ENCODE measurements around the gene PHYHIPL.

PHYHIPL gene

DNA sequence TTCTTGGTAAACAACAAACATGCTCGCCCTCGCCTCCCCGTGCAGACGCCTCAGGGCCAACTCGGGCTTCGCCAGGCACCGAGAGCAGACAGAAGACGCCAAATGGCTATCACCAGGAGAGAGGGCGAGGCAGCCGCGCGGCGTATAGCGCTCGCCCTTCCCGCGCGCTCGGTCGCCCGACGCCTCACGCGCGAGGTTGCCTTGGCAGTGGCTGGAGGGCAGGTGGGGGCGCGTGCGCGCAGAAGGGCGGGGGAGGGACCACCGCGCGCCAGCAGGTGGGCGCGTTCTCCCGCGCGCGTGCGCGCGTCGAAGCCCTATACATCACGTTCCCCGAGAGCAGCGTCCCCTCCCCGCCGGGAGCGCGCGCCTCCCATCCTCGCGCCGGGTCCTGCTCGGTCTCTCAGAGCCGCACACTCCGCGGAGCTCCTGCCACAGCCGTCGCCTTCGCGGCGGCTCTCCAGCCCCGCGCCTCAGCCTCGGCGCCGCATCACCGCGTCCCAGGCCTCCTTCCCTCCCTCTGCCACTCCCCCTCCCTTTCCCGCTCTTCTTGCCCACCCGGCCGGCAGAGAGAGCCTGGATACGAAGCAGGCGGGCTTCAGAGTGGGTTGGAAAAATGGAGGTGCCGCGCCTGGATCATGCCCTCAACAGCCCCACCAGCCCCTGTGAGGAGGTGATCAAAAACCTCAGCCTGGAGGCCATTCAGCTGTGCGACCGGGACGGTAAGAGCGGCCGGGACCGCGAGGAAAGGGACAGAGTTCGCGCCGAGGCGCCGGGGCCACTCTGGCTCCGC, at the start of gene PHYHIPL:
Gene PHYHIPL, plus strand, starts transcription at position 403 of the 790 bp plus-strand sequence. Its CDS starts 211 bp downstream, at position 614.
- DNase-seq: peak; percentile 2

DNA sequence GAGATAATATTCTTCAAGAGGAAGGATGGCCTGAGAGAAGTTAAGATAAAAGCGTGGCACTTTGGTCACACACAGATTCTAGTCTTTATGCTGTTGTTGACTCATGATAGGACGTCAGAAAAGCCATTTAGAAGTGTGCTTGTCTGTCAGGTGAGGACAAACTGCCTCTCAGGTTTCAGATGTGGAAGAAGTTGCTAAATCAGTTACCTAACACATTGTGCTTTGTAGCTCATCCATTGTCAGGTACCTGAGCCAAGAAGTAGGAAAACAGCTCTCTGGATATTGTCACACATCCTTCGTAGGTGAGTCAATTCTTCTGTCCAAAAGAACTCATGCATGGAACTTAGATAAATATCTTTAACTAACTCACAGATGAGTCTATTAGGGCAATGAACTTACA, 49.5 kb upstream of the PHYHIPL start:
- no peak for DNase-seq

DNA sequence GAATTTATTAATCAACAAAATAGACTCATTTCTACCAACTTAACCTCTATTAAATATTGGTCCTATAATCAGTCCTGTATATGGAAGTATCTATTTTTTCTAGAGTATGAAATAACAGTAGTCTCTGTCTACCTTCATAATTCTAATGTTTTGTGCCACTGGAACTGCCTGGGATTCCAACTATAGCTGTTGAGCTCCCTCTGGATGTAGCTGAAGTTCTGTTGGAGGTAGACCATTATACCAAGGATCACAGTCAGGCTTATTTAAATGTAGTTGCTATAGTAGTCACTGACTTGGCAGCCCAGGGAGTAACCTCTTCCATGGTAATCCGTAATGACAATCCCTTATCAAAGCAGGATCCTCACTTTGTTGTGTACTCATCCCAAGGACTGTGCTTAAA, 48.5 kb upstream of the PHYHIPL start:
- DNase-seq: no peak

DNA sequence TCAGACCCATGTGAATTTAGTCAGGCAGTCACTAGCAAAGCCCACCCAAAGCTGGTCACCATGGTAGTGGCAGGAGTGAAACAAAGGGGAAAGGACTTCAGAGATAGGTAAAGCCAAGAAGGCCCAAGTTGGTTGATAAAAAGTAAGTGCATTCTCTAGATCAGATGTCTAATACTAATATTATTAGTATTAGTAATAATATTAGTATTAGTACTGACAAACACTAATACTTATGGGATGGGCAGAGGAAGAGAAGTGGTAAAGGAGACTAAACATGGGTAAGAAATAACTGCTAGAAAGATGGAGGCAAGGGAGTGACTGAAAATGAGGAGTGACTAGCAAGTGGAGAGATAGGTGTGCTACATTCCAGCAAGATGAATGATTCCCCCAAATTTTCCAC, 46.6 kb upstream of the PHYHIPL start:
- DNase-seq: no peak

DNA sequence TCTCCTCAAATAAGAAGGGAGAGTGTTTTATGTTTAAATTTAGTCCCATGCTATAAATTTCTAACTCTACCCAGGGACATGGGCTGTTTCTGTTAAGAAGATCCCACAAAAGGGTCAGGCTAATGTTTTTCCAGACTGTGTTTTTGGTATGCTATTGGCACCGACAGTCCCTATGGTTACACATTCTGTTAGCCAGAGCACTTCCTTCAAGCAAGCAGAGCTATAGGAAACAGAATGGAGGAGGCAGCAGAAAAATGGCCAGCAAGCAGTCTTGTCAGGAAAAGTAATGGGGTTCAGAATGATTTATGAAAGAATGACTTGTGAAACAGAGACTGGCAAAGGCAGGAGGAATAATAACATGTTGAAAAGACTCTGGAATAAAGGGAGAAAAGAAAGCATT, 44.8 kb upstream of the PHYHIPL start:
- DNase-seq: no peak

DNA sequence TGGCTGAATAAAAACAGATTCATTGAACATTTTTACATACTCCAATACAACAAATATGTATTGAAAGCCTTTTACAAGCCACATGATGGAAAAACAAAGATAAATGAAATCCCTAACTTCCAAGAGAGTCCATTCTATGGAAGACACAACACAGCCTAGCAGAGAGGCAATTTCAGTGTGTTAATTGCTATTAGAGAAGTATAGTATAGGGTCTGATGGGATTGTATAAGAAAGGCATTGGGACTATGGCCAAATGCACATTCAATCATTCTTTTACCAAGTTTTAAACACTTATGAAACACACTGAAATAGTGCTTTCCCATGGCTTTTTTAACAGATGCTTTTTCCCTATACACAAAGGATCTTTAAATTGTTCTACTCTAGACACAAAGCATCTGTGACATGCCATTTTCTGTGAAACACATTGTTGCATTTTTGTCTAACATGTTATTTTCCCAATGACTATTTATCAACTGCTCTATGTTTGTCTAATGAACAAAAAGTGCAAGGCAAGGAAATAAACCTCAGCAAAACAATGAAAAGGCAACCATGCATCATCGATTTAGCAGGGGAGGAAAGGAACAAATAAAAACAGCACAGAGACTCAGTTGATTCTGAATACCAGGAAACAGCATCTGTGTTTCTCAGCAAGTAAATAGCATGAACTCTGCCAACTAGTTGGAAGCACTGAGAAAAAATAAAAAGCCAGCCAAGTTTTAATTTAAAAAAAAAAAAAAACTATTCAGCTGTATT, 42.4 kb upstream of the PHYHIPL start:
- DNase-seq: no peak

DNA sequence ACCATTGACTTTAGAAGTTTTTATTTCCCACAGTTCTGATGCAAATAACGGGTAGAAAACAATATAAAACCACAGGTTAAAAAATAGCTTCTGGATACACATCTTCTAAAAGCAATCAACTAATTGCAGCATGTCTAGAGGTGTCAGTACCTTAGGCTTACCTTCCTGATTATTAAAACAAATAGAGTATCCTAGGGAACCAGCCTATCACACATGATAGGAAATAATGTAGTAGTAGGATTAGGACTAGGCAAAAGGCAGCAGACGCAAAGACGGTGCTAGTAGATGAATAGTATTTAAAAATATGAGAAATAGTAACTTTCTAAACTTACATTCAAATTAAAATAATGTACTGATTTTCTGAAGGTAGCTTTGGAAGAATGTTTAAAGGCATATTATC, 41.7 kb upstream of the PHYHIPL start:
- DNase-seq: no peak

DNA sequence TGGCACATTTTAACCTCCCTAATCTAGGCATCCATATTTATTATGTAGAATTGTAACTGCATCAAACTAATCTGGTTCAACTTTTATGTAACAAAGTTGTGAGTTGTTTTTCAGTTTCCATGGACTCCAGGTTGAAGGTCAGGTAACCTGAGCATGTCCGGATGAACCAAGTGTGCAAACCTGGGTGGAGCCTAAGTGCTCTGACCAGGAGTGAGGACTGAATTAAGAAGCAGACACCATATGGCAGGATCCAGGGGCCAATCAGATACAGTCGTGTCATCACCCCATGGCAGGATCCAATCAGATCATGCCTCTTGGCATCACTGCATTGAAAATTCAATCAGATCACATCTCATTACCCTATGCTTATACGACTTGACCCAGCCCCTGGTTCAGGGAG, 41.2 kb upstream of the PHYHIPL start:
- DNase-seq: no peak

DNA sequence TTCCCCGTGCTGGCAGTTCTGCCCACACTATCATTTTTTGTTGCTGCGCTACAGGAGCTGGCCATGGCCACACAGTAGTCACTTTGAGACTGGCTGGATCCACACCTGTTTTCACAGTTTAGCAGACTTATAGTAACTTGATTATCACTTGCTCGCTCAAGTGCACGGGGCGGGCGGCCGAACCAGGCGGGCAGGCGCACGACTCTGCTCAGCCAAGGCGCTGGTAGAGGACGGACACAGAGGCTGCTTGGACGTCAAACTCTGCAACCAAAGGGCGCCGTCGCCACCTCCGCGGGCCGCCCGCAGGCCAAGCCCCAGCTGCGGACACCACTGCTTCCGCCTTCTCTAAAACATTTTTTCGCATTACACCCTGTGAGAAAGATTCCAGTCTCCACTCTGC, 38.4 kb upstream of the PHYHIPL start:
- no peak for DNase-seq

DNA sequence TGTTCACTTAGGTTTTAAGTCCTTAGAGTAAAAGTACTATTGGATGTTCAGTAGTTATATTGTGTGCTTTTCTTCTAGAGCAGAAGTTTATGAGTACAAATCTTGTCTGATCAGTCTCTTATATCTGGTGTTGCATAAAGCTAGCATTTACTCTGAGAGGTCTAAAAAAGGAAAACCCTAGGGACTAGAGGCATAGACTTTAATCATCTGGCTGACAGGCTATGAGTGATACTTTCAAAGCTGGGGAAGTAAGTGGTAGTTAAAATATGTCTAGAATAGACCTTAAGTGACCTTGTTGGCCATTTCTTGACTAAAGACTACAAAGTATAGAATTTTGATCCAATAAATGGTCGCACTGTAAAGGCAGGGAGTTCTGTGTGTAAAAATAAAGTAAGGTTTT, 32.9 kb upstream of the PHYHIPL start:
- DNase-seq: no peak

DNA sequence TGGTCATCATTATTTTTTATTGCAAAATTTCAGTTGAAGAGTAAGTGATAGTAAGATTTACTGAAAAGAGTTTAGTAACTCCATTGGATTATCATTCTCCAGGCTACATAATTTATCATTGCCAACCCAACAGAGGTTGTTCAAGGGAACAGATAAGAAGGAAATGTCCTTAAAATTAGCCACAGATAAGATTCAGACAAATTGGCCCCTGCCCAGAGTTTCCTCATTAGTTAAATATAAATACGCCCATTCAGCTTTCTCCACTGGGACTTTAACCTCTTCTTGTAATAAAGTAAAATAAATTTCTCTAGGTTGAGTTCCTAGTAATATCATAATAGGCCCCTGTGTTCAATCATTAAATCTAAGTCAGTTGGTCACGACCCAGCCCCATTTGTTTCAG, 27.7 kb upstream of the PHYHIPL start:
- DNase-seq: no peak

DNA sequence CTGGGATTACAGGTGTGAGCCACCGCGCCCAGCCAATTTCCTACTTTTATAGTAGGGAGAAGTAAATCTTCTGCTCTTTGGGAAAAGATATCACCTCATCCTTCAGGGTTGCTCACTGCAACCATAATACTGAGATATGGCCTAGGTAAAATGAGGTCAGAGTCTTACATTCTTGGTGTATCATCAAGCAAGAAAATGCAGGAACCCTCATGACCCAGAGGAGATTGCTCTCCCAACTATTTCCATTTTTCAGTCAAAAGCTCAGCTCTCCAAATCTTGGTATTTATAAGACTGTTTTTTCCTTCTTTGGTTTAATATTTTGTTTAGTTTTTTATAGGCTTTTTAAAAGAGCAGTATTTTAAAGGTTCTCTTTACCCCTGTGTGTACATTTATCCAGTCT, 20.9 kb upstream of the PHYHIPL start:
- DNase-seq: no peak

DNA sequence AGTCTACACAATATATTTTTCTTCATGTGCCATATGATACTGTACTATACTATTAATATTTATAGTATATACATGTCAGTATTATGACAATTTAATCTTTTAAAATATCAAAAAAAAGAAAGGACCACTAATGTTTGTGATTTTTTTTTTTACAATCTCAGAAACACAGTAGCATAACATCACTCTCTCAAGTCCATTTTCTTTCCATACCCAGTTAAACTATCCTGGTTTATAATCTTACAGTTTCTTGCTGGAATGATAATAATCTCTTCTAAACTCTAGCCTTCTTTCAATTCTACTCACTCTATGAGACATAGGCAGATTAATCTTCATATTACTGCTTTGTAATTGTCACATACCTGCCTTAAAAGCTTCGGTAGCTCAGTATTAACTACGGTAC, 8.9 kb upstream of the PHYHIPL start:
- DNase-seq: no peak

DNA sequence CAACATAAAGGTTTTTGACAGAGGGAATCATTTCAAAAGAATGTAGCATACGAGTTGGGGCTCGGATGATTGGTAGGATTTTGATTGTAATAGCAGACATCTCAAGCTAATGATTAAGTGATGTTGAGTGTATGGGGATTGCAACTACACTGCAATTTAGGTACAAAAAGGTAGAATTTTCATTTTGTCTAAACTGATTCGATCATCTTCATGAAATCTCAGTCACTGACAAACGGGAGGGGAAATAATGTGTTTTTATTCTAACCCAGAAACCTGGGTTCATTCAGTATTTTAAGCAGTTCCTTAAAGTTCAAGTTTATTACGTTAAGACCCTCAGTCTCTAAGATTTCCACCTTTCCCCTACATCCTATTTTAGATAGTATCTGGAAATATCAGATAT, 3.9 kb upstream of the PHYHIPL start:
- DNase-seq: no peak

DNA sequence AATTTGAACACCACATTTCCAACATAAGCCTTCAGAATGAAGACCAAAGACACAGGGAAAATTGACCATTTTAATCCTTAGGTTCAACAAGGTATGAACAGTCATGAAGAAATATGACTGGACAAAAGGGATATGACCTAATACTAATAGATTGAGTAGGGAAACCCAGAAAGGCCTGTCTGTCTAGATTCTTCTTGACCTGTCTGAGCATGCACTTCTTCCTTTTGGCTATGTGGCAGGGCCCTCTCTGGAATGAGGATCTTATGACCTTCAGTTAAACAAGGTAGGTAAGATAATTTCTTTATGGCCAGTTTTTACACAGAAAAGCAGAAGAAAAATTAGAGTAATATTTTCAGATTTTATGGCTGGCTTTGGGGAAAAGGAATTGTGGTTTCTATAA, 3.0 kb upstream of the PHYHIPL start:
- DNase-seq: no peak

DNA sequence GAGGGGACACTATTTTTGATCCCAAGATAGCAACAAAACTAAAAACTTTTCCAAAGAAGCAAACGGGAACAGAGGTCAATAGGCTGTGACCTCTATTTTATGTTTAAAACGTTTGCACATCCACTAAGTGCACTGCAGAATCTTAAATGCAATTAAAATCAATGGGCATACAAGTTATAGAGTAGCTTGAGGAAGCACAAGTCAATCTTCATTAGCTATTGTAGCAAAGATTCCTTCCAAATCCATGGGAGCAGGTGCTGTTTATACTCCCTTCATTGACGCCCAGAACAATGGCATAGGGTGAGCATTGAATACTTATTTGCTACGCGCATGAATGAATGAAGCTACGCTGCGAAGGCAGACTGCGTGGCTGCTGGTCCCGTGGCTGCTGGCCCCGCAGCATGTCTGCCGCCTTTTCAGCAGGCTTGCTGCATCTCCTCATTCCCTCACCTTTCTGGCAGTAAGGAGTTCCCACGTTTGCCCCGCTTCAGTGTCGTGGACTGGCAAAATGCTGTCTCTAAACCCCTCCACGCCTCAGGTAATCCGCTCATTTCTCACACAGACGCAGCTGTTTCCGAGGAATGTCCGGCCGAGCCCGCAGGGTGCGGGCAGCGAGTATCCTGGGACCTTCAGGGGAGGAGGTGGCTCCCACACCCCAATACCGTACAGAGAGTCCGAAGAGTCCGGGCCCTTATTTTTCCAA, 754 bp upstream of the PHYHIPL start:
- peak; percentile 1 for DNase-seq

DNA sequence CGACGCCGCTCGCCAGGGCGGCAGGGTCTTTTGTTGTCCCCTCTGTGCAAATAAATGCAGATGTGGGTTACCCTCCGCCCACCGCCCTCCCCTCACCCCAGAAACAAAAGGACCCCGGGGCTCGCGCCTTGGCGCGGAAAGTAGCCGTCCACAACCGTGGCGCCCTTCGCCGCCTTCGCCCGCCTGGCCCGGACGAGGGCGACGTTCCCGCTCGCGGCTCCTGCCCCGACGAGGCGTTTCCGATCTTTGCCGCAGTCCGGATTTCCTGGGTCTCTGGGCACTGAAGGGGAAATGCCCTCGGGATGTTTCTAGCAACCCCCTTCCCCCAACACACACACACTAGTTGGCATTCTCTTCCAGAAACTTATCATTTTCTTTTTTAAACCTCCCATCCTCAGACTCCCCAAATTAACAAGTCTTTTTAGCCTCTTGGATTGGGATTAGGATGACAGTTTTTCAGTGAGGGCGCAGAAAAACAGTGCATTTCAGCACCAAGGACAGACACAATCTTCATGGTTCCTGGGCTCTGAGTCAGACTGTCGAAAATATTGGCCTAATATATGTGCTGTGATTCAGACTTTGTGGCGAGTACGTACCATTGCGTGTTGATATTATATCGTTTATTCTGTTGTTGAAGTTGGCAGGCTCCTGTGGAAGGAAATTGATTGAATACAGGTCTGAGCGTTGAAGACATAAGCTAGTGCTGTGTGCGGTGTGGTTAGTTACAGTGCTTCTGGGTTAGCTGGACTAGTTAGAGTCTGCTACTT, 771 bp downstream of the PHYHIPL start:
- DNase-seq: no peak

DNA sequence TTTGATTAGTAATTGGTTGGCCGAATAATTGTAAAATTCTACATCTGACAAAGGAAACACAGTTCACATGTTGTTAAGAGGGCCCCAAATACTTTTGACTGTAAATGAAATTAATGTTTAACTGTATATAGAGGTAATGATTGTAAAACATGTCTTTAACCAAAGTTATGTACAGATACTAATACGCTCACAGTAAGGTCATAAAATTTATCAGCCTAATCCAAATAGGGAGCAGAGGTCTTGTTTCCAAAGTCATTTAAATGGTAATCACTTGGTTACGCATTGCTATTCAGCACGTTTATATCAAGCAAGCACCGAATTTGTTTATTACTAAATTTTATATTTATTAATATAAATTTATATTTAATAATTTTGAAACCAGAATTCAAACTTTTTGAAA, 1.4 kb downstream of the PHYHIPL start:
- DNase-seq: no peak

DNA sequence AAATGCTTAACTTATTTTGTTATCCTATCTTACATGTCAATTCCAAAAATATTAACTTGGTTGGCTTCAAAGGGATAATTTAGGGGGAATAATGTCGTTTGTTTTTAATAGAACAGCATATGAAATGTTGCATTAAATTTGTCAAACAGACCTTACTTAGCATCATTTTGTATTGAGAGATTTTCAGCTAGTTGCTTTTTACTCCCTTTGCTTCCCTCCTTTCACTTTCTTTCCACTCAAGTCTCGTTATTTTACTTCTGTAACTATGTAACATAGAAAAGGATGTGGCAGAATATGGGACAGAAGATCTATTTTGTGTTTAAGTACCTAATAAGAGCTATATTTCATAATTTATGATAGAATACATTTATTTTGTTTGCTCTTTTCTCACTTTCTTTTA, 2.6 kb downstream of the PHYHIPL start:
- no peak for DNase-seq

DNA sequence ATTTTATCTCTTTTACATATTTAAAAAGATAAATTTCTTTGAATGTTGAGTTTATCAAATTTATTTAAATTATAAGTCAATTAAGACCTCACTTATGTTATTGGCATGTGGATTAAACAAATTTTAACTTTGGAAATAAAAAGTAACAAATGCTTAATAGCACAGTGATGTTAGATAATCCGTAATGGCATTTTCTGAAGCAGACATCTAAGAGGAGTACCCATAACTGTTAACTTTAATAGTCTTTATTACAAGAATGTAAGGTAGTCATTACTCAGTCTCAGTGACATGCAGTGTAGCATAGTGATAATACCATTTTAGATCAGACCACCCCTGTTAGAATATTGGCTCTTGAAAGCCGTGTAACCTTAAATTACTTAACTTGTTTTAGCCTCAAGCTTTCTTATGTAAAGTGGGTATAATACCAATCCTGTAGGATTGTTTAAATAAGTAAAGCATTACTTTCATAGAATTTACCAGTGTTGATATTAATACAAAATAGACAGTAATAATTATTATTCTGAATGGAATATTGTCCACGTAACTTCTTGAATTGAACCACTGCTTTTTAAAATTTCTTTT, 4.3 kb downstream of the PHYHIPL start:
- no peak for DNase-seq

DNA sequence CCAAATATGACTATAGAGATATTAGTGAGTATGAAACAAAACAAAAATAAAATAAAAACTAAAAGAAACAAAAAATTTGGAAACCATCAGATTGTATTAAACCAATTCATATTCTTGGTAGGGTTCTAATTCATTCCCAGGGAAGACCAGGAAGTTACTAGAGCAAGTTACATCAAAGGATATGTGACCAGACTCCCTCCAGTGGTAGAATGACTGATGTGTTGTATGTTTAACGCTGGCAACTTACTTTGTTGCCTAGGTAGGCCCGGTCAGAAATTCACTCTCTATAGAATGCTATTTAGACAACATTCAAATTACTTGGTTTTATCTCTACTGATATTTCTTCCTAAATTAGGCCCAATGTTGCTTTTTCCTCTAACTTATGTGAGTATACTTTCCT, 5.2 kb downstream of the PHYHIPL start:
- no peak for DNase-seq

DNA sequence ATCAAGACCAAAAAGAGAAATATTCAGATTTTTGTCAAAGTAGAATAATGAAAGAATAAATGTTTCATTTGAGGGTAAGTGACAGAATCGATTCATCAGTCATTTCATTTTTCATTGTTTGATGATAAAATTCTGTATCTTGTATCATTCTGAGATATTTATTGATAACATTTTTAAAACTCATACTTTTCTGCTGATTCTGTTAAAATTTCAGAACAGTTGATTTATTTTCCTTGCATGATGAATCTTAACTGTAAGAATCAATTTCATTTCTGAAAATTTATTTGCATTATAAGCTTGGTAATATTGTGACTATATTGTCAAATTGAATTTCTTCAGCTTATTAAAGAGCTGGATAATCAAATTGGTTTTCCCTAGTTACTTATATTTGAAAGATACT, 13.9 kb downstream of the PHYHIPL start:
- no peak for DNase-seq

DNA sequence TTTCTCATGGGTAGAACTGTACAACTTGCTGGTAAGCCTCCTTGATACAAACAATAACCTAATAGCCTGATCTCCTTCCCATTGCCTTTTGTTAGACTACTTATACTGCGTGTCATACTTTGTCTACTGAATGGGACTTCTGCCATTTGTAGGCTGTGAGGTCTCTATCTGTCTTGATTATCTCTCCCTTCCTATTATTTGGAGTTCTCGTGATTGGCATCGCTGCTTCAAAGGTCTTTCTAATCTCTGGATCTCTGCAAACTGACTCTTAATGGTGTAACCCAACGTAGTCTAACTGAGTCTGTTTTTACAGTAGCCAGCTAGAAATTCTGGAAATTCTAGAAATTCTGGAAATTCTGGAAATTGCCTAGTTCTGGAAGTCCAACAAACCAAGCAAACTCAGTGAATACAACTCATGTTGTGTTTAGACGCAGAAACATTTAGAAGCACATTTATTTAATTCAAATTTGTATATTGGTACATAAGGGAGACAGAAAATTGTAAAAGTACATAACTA, 29.8 kb downstream of the PHYHIPL start:
- DNase-seq: no peak
